AML-193 (cell line): ENCODE results near the gene ANKS3.

ENCODE experiments used
- DNase-seq, 2 experiments: peaks; one replicate each; lab custom pipeline; 2025; lab: John Stamatoyannopoulos, UW

ANKS3 gene

DNA sequence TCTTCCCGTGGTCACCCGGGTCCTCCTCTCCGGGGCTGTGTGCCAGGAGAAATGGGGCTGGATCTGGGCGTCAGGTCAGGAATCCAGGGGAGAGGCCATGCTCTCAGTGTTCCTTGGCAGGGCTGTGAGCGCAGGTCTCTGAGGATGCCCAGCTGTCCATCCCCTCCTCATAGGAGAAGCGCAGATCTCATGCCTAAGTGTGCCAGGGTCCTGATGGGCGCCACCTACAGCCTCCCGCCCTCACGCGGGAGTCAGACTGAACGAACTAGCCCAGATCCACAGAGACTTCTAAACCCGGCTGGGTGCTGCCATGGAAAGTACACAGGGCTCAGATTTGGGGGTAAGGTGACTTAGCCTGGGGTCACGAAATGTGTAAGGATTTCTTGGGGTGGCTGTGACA lies 85.2 kb downstream of the ANKS3 start:
- no peak for DNase-seq

DNA sequence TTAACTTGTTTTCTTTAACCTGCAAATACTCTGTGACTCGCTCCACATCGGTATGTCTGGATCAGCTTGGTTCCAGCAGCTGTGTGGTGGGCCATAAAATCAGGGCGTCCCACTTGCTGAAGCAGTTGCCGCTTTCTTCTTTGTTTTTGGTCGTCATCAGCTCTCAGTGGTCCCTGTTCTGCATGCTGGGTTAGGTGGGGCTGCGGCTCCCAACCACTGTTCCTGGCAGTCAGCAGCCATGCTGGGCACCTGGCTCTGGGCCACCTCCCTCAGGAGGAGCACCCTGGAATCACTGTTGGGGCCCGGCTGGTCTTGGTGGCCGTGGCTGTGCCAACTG lies 86.5 kb downstream of the ANKS3 start:
- DNase-seq = no peak

DNA sequence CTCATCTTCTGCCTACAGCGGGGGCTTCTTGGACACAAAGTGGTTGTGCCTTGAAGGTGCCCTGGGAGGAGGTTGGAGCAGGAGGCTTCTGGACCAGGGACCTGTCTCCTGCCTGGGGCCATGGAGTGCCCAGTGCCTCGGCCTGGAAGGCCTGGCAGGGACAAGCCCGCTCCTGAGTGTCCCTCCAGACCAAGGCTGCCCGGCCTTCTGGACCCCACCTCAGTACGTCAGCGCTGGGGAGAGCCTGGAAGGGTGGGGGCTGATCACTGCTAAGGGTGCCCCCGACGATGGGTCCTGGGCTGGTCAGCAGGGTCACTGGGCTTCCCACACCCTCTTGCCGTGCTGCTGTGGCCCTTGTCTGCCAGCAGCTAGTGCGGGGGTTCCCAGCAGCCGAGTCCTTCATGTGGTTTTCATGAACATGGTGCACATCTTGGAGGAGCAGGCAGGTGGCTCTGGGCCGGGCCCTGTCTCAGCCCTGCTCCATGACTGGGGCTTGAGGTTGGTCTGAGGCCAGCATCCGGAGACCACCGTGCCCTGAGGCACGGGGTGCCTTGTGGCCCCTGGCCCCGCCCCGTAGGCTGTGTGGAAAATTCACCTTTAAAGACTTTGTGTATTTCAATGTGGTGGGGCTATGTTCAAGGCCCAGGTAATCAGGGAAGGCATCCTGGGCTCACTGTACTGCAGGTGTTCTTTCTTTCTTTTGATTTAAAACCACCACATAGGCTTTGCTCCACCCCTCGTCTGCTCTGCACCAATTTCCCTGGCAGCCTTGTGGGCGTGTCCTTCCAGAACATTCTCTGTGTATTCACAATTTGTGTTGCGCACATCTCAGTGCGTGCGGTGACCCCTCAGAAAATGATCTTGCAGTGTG lies 87.1 kb downstream of the ANKS3 start:
- DNase-seq = no peak
